SK-N-SH (cell line): ENCODE results near the gene PROM2.

Experiments used
- CTCF ChIP-seq: fragments of 200-600 bp; sonication (generic); IDR thresholded peaks from 2 replicates; pipeline ENCODE4 v1.6.1; 2017; ENCODE audit warnings: antibody characterized with exemption, mild to moderate bottlenecking, moderate library complexity
- EZH2phosphoT487 ChIP-seq: fragments of 200-600 bp; sonication (generic); IDR thresholded peaks from 2 replicates; pipeline ENCODE4 v1.6.1; 2017; ENCODE audit warnings: low read depth, mixed run types, mild to moderate bottlenecking, antibody characterized with exemption, moderate library complexity, borderline replicate concordance
- FOXM1 ChIP-seq: IDR thresholded peaks from 2 replicates; pipeline ENCODE4 v1.4.0; 2012; ENCODE audit warnings: low read depth, mild to moderate bottlenecking
- JUND ChIP-seq: IDR thresholded peaks from 2 replicates; pipeline ENCODE4 v1.4.0; 2012
- RCOR1 ChIP-seq: fragments of 150-350 bp; IDR thresholded peaks from 2 replicates; pipeline ENCODE4 v1.6.1; 2017; ENCODE audit warnings: antibody characterized with exemption, low read length
- RFX5 ChIP-seq: IDR thresholded peaks from 2 replicates; pipeline ENCODE4 v1.6.1; 2012; ENCODE audit warnings: mild to moderate bottlenecking, improper control_type of control experiment, low read length
- SIN3A ChIP-seq: IDR thresholded peaks from 2 replicates; pipeline ENCODE4 v1.6.1; 2012; ENCODE audit warnings: low read depth, mild to moderate bottlenecking, low read length, moderate library complexity, borderline replicate concordance
- SMC3 ChIP-seq: IDR thresholded peaks from 2 replicates; pipeline ENCODE4 v1.6.1; 2012; ENCODE audit warnings: low read depth, low read length, improper control_type of control experiment

GRCh38 chr2:95292623-95293260 lies 18.5 kb downstream of the PROM2 start:
- TF ChIP-seq CTCF (no peak), JUND (no peak), RFX5 (no peak), SMC3 (no peak), SIN3A (no peak), FOXM1 (no peak), EZH2phosphoT487 (no peak), RCOR1 (no peak)
